Suprapubic skin (tissue), 3 donors: ENCODE measurements around the gene HOXB4.

Source experiments
- CTCF ChIP-seq, 2 donors: fragments of 200-600 bp in 1 of 2; fragments of 450-650 bp in 1 of 2; sonication (generic) in 1 of 2; IDR thresholded peaks; one replicate each; pipeline ENCODE4 v1.5.1; 2016 to 2019; ENCODE audit warnings: antibody characterized with exemption in 2 of 2, mild to moderate bottlenecking in 1 of 2, moderate library complexity in 1 of 2
- EP300 ChIP-seq: sonication (generic); formaldehyde crosslinking; IDR thresholded peaks from one replicate; pipeline ENCODE4 v1.6.1; 2017; ENCODE audit warnings: antibody characterized with exemption

GRCh38 chr17:48612456-48612853, 34.3 kb upstream of the HOXB4 start:
- TF ChIP-seq EP300 (no peak), CTCF (IDR thresholded peaks at IDR 0.05) (no peak)
